GM12878 (cell line): ENCODE measurements around the gene ZNF772. TPM values are rescaled to one million over a fixed set of nuclear protein-coding genes. Genes with fewer than 3 reads are reported as not detected.
A peak's percentile ranks its signal among the peaks of the same experiment; 100 is the strongest.

Experiments used
- ATAC-seq: fragments of 200-7000 bp; cut with Tn5 transposase; 3 replicates; pipeline ENCODE4 v1.9.1; 2020; ENCODE audit warnings: mild to moderate bottlenecking, moderate library complexity
- BruUV-seq: library from RNA; stranded (reverse); fragments of 400-500 nt; replicated peaks from 2 replicates; lab custom pipeline; 2021; lab: Mats Ljungman, UMichigan
- CTCF ChIA-PET: fragments of 300-600 bp; sonication (Branson Sonifier 250); formaldehyde crosslinking; extraction: SDS; loops from one replicate; lab custom pipeline; 2021; ENCODE audit warnings: inconsistent platforms; lab: Yijun Ruan, JAX
- POLR2A ChIA-PET: fragments of 350-600 bp; formaldehyde crosslinking; extraction: SDS; loops from one replicate; lab custom pipeline; 2021; ENCODE audit warnings: inconsistent platforms; lab: Charles Lee
- RAD21 ChIA-PET: fragments of 300-600 bp; sonication (Branson Sonifier 250); formaldehyde crosslinking; loops from one replicate; lab custom pipeline; 2023; ENCODE audit warnings: antibody characterized with exemption; ENCODE audit not compliant: unreplicated experiment; lab: Charles Lee
- SMC1A ChIA-PET: fragments of 300-600 bp; sonication (Branson Sonifier 250); formaldehyde crosslinking; loops from one replicate; lab custom pipeline; 2023; ENCODE audit not compliant: unreplicated experiment, uncharacterized antibody; lab: Charles Lee
- DNase-seq: peaks from one replicate; pipeline ENCODE4 v3.0.0-alpha.2; 2011; ENCODE audit warnings: low read depth, low spot score
- FAIRE-seq: peaks from 3 replicates; lab custom pipeline; 2011; peaks lifted over from hg19 to GRCh38; lab: Jason Lieb, UNC
- H2AFZ ChIP-seq: 2 replicates; pipeline ENCODE4 v1.6.0; 2011; ENCODE audit warnings: low read depth, low read length, control low read depth; ENCODE audit not compliant: control insufficient read depth
- H3K27ac ChIP-seq: 2 replicates; pipeline ENCODE4 v1.5.1; 2011; ENCODE audit warnings: control low read depth; ENCODE audit not compliant: control insufficient read depth, insufficient read depth
- H3K27me3 ChIP-seq, 2 experiments: replicated peaks in 1 of 2; 2 replicates each; pipeline versions ENCODE4 v1.6.0 to v1.6.1; 2011; ENCODE audit warnings: low read length in 1 of 2; ENCODE audit not compliant: control insufficient read depth in 2 of 2, insufficient read depth in 2 of 2
- H3K36me3 ChIP-seq, 2 experiments: 2 replicates each; pipeline ENCODE4 v1.5.1; 2011; ENCODE audit warnings: low read length in 1 of 2; ENCODE audit not compliant: control insufficient read depth in 2 of 2, insufficient read depth in 2 of 2
- H3K4me1 ChIP-seq: 2 replicates; pipeline ENCODE4 v1.6.1; 2011; ENCODE audit warnings: mild to moderate bottlenecking, low read length, moderate library complexity, mixed read lengths; ENCODE audit not compliant: control insufficient read depth, insufficient read depth
- H3K4me2 ChIP-seq: 2 replicates; pipeline ENCODE4 v1.6.0; 2011; ENCODE audit warnings: control low read depth; ENCODE audit not compliant: control insufficient read depth, insufficient read depth
- H3K4me3 ChIP-seq: fragments of 200-600 bp; sonication (generic); 2 replicates; pipeline ENCODE4 v1.5.1; 2016
- H3K79me2 ChIP-seq: 2 replicates; pipeline ENCODE4 v1.6.0; 2011; ENCODE audit warnings: low read length; ENCODE audit not compliant: control insufficient read depth, insufficient read depth
- H3K9ac ChIP-seq: 2 replicates; pipeline ENCODE4 v1.8.0; 2011; ENCODE audit warnings: low read length, control low read depth, mixed read lengths; ENCODE audit not compliant: control insufficient read depth, insufficient read depth
- H3K9me3 ChIP-seq: replicated peaks from 3 replicates; pipeline ENCODE4 v1.5.1; 2011; ENCODE audit warnings: mild to moderate bottlenecking, low read length; ENCODE audit not compliant: control insufficient read depth, insufficient read depth
- H4K20me1 ChIP-seq: 2 replicates; pipeline ENCODE4 v1.6.0; 2011; ENCODE audit not compliant: control insufficient read depth, insufficient read depth
- EGR1 ChIP-seq, 2 experiments: IDR thresholded peaks; 1 replicate in 1 of 2; 2 replicates in 1 of 2; pipeline ENCODE4 v1.6.1; 2011 to 2012; ENCODE audit warnings: low read depth in 2 of 2, low read length in 2 of 2, borderline replicate concordance in 1 of 2, mild to moderate bottlenecking in 1 of 2, moderate library complexity in 1 of 2
- ESRRA ChIP-seq: IDR thresholded peaks from 2 replicates; pipeline ENCODE4 v1.6.1; 2012; ENCODE audit warnings: mild to moderate bottlenecking, low read length, improper control_type of control experiment
- GABPA ChIP-seq: IDR thresholded peaks from 2 replicates; pipeline ENCODE4 v1.6.1; 2014; ENCODE audit warnings: antibody characterized with exemption, low read depth, mild to moderate bottlenecking, inconsistent platforms
- MYB ChIP-seq: fragments of 150-350 bp; IDR thresholded peaks from 2 replicates; pipeline ENCODE4 v1.6.1; 2014; ENCODE audit warnings: mild to moderate bottlenecking, low read depth, low read length, borderline replicate concordance
- RAD21 ChIP-seq: IDR thresholded peaks from 2 replicates; pipeline ENCODE4 v1.6.1; 2011; ENCODE audit warnings: mild to moderate bottlenecking, low read depth, low read length, moderate library complexity; ENCODE audit not compliant: insufficient read depth
- RUNX3 ChIP-seq: IDR thresholded peaks from 2 replicates; pipeline ENCODE4 v1.6.1; 2012; ENCODE audit warnings: low read length, inconsistent platforms
- YY1 ChIP-seq: IDR thresholded peaks from 2 replicates; pipeline ENCODE4 v1.6.1; 2011; ENCODE audit warnings: low read depth, mild to moderate bottlenecking, low read length
- ZBTB4 ChIP-seq: fragments of 450-650 bp; formaldehyde crosslinking; IDR thresholded peaks from 2 replicates; pipeline ENCODE4 v1.4.0; 2022; ENCODE audit warnings: mild to moderate bottlenecking, moderate library complexity
- ZSCAN29 ChIP-seq: fragments of 450-650 bp; IDR thresholded peaks from 2 replicates; pipeline ENCODE4 v1.6.1; 2017; ENCODE audit warnings: mild to moderate bottlenecking, moderate library complexity
- WGBS: methylation state at CpG from one replicate; pipeline ENCODE4 v1.1.6; 2016; ENCODE audit warnings: low lambda C conversion rate; ENCODE audit not compliant: insufficient replicate concordance, insufficient coverage; ENCODE audit errors: missing lambda C conversion rate; 5-methylcytosine and 5-hydroxymethylcytosine counted together
- in situ Hi-C: fragments of 300-500 bp; cut with MboI; formaldehyde crosslinking; loops from 9 replicates; pipeline ENCODE4 v1.14.3; 2018; ENCODE audit warnings: mixed read lengths
- intact Hi-C: fragments of 100-400 bp; cut with micrococcal nuclease; formaldehyde crosslinking; loops from one replicate; pipeline ENCODE4 v1.14.2; 2022; ENCODE audit not compliant: unreplicated experiment
- polyA plus RNA-seq, 11 experiments: library from polyadenylated mRNA; depleted of rRNA in 4 of 11; unstranded in 6 of 11; stranded (reverse) in 5 of 11; fragments of >200 nt; fragmentation: Nextera tagmentation in 4 of 11; fragmentation: Illumina TruSeq in 1 of 11; extraction: Ambion mirVana in 4 of 11; extraction: Trizol in 1 of 11; gene quantifications; 1 replicate in 1 of 11; 2 replicates in 10 of 11; pipeline versions ENCODE4 v1.2.1 to v1.2.3, GENCODE V29; 2011 to 2016; ENCODE audit warnings: inconsistent platforms in 2 of 11, missing spikeins in 2 of 11, low read depth in 1 of 11
- total RNA-seq, 4 experiments: library from RNA; depleted of rRNA in 3 of 4; stranded (reverse); fragments of >200 nt in 3 of 4; fragmentation: Illumina TruSeq in 1 of 4; extraction: Trizol in 1 of 4; gene quantifications; 2 replicates each; pipeline versions ENCODE4 v1.2.1 to v1.2.3, GENCODE V29; 2013 to 2021
- TF ChIP-seq, protein P1 (sequence below): IDR thresholded peaks from 2 replicates; pipeline ENCODE4 v1.6.1; 2011; ENCODE audit warnings: mild to moderate bottlenecking, low read depth, low read length, moderate library complexity; ENCODE audit not compliant: insufficient replicate concordance

The ZNF772 gene
- total and polyA plus RNA-seq, 10 of the 15 experiments (the other 5 are each of a cell fraction or from before 2014, with no cell fraction given) = 0.42 to 8.7 (median 3.8) TPM

GRCh38 chr19:57437931-57438330 is 39.4 kb downstream of the ZNF772 start:
- H3K27me3 ChIP-seq = no peaks in the 10 kb centered on the region
- H4K20me1 ChIP-seq = no peaks in the 10 kb centered on the region; the same call in 1 of the 2 replicates
- no peak for TF ChIP-seq MYB
- TF ChIP-seq YY1 = no peak
- no peak for TF ChIP-seq ESRRA
- TF ChIP-seq, all 136 proteins: peak for 0
- Histone ChIP-seq H3K79me2 (peaks cover 19% of the 10 kb centered on the region), H3K4me1 (peaks cover 5% of the 10 kb centered on the region; the same call in 1 of the 2 replicates), H3K9ac (no peak overlapping the region), H2AFZ (no peak overlapping the region), H3K27ac (no peak overlapping the region), H3K9me3 (peaks cover 8% of the 10 kb centered on the region; the same call in 2 of the 3 replicates), H3K4me2 (no peak overlapping the region), H3K36me3 (peaks cover under 1 to 10% of the 10 kb centered on the region in 2 experiments; a peak in 2 of 4 replicates), H3K4me3 (no peak overlapping the region)
- POLR2A ChIA-PET = no interaction called here
- FAIRE-seq (no peak), DNase-seq (no peak), ATAC-seq (no peak)
- SMC1A ChIA-PET = interaction anchor here (0.6 to 1.3 kb wide), 2 partner anchors 11 to 296 kb away, joined by 3 to 4 read pairs; no protein-coding TSS in a partner anchor
- in situ Hi-C loops (no loop called here), intact Hi-C loops (no loop called here)
- WGBS = 86% methylated on average over 4 of the region's 4 CpGs
- RAD21 ChIA-PET = no interaction called here
- no TSS peak for BruUV-seq
- CTCF ChIA-PET = no interaction called here

- POLR2A ChIA-PET = no interaction called here
- Histone ChIP-seq H3K27me3 (no peaks in the 10 kb centered on the region), H3K36me3 (peaks cover 0 to 5% of the 10 kb centered on the region in 2 experiments; a peak in 1 of 4 replicates), H4K20me1 (no peaks in the 10 kb centered on the region; the same call in 1 of the 2 replicates), H2AFZ (no peak overlapping the region), H3K4me2 (peak overlapping the region; percentile 56), H3K4me1 (peaks cover 5% of the 10 kb centered on the region; the same call in 1 of the 2 replicates), H3K9ac (peak overlapping the region; percentile 61; the same call in 1 of the 2 replicates), H3K9me3 (peaks cover 5% of the 10 kb centered on the region; the same call in 2 of the 3 replicates), H3K79me2 (peaks cover 17% of the 10 kb centered on the region), H3K4me3 (peak overlapping the region; percentile 73), H3K27ac (no peak overlapping the region)
- no TSS peak for BruUV-seq
- RAD21 ChIA-PET = no interaction called here
- WGBS = 50% methylated on average over 1 of the region's 1 CpG
- FAIRE-seq (no peak), DNase-seq (no peak), ATAC-seq (no peak)
- CTCF ChIA-PET = interaction anchor here (0.8 to 1.2 kb wide), 2 partner anchors 19 to 197 kb away, joined by 3 read pairs; no protein-coding TSS in a partner anchor
- intact Hi-C loops (no loop called here), in situ Hi-C loops (no loop called here)
- SMC1A ChIA-PET = no interaction called here
- TF ChIP-seq GABPA (no peak), RUNX3 (no peak), EGR1 (IDR thresholded peaks at IDR 0.05; ENCODE audit: borderline replicate concordance in 1 of 2, low read depth in 2 of 2, low read length in 2 of 2) (no peak), RAD21 (no peak), ZSCAN29 (no peak), ZBTB4 (CRISPR knock-in tag) (no peak)
- TF ChIP-seq, protein P1, sequence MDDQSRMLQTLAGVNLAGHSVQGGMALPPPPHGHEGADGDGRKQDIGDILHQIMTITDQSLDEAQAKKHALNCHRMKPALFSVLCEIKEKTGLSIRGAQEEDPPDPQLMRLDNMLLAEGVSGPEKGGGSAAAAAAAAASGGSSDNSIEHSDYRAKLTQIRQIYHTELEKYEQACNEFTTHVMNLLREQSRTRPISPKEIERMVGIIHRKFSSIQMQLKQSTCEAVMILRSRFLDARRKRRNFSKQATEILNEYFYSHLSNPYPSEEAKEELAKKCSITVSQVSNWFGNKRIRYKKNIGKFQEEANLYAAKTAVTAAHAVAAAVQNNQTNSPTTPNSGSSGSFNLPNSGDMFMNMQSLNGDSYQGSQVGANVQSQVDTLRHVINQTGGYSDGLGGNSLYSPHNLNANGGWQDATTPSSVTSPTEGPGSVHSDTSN = no peak
Measured at GRCh38 chr19:57436417-57436816, 40.9 kb downstream of the ZNF772 start.
